Measurements from ENCODE around the gene SLC35F5. TPM values are rescaled to one million over a fixed set of nuclear protein-coding genes. Genes with fewer than 3 reads are reported as not detected.
"Not testable (repeated sequence)": the region's sequence is repeated elsewhere in the genome, so short reads cannot be mapped to it uniquely, and the experiment has no call there.

Gene SLC35F5
- total RNA-seq, 1 experiment from 2014 or later, result 39.6 TPM

DNA sequence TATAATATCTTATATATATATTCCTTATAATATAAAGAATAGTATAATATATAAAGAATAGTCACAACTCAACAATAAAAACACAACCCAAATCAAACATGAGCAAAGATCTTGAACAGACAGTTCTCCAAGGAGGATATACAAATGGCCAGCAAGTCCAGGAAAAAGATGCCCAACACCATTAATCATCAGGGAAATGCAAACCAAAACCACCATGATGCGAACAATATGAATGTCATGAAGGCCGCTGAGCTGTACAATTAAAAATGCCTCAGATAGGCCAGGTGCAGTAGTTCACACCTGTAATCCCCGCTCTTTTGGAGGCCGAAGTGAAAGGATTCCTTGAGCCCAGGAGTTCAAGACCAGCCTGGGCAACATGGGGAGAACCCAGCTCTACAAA is 58.9 kb downstream of the SLC35F5 start:
- DNase-seq (ENCODE audit: low spot score), result no peak

DNA sequence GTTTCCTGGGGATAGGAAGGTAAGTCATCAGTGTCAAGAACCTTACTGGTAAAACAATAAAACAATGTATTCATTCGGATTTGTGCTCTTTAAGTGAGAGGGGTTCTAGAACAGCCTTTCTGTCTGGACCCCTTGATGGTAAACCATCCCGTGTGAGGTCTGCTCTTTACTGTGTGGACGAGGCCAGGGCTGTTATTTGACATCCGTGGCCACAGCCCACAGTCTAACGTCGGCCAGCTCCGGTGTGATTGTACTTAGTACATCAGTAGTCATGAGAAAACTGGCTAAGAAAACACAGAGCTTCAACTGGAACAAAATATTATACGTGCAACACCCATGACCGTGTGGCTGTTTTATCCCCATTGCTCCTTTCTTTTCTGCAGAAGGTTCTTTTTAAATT is 62.0 kb downstream of the SLC35F5 start:
- no peak for DNase-seq (ENCODE audit: low spot score)

DNA sequence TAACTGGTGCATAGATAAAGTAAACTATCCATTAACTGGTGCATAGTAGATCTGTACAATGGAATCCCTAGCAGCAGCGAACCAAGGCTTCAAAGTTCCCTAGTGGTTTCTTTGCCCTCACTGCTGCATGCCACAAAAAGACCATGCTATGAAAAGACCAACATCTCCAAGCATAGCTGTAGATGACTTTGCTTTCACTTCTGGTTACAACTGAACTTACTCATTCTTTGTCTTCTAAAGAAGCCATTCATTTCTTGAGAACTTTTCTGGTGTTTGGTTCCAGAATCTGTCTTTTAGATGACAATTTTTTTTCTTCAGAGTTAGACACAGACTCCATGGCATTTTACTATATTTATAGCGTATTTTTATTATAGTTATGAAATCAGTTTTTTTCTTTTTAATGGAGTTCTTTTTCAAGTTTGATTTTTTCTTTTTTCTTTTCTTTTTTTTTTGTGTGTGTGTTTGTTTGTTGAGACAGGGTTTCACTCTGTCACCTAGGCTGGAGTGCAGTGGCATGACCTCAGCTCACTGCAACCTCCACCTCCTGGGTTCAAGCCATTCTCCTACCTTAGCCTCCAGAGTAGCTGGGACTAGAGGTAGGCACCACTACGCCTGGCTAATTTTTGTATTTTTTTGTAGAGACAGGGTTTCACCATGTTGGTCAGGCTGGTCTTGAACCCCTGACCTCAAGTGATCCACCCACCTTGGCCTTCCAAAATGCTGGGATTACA is 63.6 kb downstream of the SLC35F5 start:
- no peak for DNase-seq (ENCODE audit: low spot score)

DNA sequence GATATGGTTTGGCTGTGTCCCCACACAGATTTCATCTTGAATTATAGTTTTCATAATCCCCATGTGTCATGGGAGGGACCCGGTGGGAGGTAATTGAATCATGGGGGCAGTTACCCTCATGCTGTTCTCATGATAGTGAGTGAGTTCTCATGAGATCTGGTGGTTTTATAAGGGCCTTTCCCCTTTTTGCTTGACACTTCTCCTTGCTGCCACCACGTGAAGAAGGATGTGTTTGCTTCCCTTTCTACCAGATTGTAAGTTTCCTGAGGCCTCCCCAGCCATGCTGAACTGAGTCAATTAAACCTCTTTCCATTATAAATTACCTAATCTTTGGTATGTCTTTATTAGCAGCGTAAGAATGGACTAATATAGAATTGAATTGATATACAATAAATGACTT is 65.6 kb downstream of the SLC35F5 start:
- DNase-seq (ENCODE audit: low spot score), result not testable (repeated sequence)

DNA sequence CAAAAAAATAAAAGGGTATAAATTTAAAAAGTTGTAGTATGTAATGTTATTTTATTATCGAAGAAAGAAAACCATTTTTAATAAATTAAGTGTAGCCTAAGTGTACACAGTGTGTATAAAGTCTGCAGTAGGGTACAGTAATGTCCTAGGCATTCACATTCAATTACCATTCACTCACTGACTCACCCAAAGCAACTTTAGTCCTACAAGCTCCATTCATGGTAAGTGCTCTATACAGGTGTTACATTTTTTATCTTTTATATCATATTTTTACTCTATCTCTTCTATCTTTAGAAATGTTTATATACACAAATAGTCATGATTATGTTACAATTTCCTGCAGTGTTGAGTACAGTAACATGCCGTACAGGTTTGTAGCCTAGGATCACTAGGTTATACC is 69.9 kb downstream of the SLC35F5 start:
- no peak for DNase-seq (ENCODE audit: low spot score)

DNA sequence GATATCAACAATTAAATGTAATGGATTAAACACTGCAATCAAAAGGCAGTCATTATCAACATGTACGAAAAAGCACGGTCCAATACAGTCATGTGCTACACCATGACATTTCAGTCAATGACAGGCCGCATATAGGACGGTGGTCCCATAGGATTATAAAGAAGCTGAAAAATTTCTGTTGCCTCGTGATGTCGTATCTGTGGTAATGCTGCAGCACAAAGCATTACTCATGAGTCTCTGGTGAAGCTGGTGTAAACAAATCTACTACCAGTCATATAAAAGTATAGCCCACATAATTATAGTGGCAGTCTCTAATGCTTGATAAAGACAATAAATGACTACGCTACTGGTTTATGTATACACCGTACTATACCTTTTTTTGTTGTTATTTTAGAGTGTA is 71.0 kb downstream of the SLC35F5 start:
- DNase-seq (ENCODE audit: low spot score), result no peak

DNA sequence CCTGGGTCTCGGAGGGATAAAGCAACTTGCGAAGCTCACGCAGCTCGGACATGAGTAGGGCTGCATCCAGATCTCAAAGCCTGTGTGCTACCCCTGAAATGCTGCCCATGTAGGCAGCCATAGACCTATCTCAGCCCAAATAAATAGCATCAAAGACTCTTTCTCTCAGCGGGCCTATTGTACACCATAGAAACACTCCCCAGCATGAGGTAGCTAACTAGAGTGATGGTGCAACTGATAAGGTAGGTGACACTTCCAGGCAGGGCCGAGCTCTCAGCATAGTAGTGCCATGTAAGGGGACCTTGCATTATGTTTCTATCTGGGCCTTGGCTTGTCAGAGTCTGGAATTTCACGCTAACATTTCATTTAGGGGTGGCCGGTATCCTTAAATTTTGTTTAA is 77.0 kb downstream of the SLC35F5 start:
- DNase-seq (ENCODE audit: low spot score), result no peak

DNA sequence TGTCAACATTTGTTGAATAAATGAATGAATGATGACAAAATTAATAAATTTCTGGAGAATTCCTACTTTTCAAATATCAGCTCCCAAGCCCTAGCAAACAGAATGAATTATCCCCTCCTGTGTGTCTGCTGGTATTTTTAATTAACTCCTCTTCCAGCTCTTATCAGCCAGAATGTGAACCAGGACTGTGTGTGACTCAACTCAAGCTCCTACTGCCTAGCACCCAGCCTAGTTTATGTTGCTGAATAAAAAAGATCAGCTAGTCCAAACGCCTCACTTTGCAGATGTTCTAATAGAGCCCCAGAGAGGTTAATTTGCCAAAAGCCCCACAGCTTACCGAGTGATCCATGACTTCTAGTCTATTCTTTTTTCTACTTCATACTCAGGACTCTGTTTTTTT is 79.1 kb downstream of the SLC35F5 start:
- no peak for DNase-seq (ENCODE audit: low spot score)

DNA sequence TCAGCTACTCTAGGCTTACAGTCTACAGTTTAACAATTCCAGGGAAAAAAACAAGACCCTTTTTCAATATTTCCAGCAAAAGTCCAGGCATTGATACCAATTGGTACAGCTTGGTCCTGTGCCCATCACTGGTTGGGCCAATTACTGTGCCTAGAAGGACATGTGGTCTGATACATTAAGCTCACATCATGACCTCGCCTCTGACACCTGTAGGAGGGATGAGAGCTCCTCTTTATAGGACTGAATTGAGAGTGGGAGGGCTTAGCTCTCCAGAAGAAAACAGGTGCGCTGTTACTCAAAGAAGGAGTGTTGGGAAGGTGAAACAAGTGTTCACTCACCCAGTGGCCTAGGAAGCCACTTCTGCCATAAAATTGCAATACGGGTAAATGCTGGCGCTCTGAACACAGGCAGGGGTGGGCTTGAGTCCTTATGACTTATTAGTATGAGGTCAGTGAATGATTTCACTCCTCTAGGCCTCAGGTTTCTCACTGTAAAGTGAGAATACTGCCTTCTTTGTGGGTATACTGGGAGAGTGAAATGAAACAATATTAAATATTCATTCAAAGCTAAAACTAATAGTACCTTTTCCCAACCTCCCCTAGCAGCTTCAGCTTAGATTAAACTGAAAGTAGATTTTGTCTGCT is 79.7 kb downstream of the SLC35F5 start:
- DNase-seq (ENCODE audit: low spot score), result no peak

DNA sequence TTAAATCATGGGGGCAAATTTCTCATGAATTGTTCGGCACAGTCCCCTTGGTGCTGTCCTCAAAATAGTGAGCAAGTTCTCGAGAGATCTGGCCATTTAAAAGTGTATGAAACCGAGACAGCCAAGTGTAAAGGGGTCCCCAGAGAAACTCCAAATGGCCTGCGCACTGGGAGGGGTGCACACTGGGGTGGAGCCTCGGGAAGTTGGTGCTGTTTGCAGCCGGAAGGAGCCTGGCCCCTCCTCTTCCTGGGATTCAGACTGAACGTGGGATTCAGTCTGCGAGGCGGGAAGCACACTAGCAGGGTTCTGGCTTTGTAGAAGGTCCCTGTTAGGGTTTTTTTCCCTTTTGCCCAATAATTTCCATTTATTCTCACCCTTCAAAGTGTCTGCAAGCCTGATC is 80.6 kb downstream of the SLC35F5 start:
- no peak for DNase-seq (ENCODE audit: low spot score)

DNA sequence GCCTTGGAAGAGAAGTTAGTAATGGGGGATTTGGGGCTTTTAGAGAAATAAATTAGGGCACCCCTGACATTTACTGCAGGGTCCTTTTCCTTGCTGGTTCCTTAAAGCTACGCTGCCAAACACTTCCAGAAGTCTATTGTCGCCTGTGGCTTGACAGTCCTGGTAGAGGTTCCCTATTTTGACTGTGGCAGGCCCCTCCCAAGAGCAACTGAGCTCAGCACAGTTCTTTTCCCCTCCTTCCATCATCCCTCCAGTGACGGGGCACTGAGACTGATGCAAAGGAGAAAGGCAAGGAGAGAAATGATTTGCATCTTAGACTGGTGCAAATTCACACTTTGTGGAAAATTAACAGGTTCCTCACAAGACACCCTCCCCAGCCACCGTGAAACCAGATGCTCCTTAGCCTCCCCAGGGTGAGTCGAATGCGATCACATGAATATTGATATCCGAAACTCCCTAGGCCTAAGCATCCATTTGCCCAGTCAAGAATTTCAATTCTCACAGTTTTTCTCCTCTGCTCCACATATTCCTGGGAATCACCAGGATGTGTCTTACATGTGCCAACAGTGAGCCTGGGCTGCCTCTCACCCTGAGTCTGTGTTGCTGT is 84.0 kb downstream of the SLC35F5 start:
- DNase-seq (ENCODE audit: low spot score), result no peak

DNA sequence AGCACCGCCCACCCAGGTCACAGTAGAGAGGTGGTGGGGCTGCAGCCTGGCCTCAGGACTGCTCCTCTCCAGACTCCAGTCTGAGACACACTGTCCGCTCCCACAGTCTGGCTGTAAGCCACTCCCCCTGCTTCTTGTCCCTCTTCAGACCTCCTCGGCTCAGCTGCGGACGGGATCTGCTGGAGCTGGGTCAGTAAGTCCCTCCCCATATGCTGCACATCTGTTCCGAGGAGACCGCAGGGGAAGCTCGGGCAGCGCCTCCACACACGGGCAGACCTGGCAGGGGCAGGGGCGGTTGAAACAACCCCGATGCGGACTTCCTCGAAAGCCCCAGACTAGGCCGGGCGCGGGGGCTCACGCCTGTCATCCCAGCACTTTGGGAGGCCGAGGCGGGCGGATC is 87.4 kb downstream of the SLC35F5 start:
- not testable (repeated sequence) for DNase-seq (ENCODE audit: low spot score)

DNA sequence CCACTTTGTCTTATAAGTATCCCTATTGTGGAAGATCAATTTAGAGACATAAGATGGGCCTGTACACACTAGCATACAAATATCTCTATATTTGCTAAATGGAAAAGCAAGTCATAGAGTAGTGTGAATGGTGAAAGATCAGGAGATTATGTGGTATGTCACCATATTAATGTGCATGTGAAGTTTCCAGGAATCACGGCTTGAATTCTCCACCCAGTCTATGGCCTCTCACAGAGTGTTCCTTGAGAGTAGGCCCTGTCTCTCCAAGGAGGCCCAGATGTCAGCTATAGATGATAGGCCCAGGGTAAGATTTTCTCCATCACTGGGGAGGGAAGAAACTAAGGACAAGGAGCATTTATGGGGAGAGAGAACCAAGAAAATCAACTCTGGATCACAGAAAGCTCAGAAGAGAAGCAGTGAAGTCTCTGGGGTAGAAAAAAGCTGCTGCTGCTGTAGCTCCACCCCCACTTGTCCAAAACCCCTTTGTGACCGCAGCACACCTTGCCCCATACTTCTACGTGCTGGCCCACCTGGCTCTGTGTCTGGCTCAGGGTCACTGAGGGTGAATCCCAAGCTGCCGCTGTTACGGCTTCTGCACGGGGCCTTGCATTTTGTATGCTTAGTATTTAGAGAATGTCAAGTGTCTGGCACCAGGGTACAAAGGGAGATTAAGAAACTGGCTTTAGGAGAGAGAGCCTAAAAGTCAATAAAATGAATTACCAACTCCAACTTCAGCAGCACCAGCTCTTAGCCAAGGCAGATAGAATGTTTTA is 91.5 kb downstream of the SLC35F5 start:
- DNase-seq (ENCODE audit: low spot score), result not testable (repeated sequence)

DNA sequence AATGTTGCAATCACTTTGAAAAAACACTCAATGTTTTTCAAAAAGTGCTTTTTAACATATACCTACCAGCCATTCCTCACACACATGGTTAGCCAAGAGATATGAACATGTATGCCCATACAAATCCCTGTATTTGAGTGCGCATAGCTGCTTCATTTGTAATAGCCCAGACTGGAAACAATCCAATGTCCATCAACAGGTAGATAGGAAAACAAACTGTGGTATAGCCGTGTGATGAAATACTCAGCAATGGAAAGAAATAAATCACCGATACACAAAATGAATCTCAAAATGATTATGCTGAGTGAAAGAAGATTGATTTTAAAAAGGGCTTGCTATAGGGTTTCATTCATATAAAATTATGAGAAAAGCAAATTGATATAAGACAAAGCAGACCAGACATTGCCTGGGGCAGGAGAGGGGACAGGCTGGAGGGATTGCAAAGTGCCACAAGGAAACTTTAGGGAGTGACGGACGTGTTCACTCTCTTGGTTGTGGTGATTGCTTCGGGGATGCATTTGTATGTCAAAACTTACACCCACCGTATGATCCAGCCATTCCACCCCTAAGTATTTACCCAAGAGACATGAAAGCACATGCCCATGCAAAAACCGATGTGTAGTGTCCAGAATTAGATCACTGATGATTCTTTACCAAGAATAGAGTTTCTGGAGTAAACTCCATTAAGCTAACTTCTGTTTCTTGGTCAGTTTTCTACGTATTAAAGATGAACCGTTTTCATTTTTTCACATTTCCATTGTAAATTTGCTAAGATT is 93.0 kb downstream of the SLC35F5 start:
- DNase-seq (ENCODE audit: low spot score), result not testable (repeated sequence)

Small RNA genes lying within 50 kb of the gene (small RNA-seq; reads per million reads assigned to genes)
- not detected for gene MIR4782
- not detected for gene RNU6-744P

Other genes starting within 250 kb of the SLC35F5 start
- gene RABL2A, start 129.4 kb downstream of the SLC35F5 start, total RNA-seq (2014; rRNA removed; shearing (Covaris generic)), result 4.3 and 10.7 TPM in 2 replicates
- gene ACTR3, start 133.4 kb upstream of the SLC35F5 start, total RNA-seq (2014; rRNA removed; shearing (Covaris generic)), result 153 and 164 TPM in 2 replicates